Heart left ventricle (tissue), 16 donors: ENCODE results near the gene PPP1R26. TPM values are rescaled to one million over a fixed set of nuclear protein-coding genes. Genes with fewer than 3 reads are reported as not detected.

Experiments
- ATAC-seq, 4 donors: fragments of 200-7000 bp; cut with Tn5 transposase; one replicate each; pipeline ENCODE4 v1.9.1; 2020 to 2022; ENCODE audit warnings: moderate library complexity in 4 of 4, mild to moderate bottlenecking in 3 of 4, moderate number of reproducible peaks in 1 of 4
- DNase-seq, 5 donors: peaks; one replicate each; pipeline ENCODE4 v3.0.0-alpha.2; 2020
- H3K27ac ChIP-seq, 12 donors: fragments of 200-600 bp; sonication (generic) in 4 of 12; one replicate each; pipeline versions ENCODE4 v1.5.0 to v1.8.0; 2016 to 2022; ENCODE audit warnings: mild to moderate bottlenecking in 2 of 12
- H3K27me3 ChIP-seq, 9 donors: fragments of 200-600 bp; sonication (generic) in 2 of 9; one replicate each; pipeline versions ENCODE4 v1.5.1 to v1.8.0; 2016 to 2022; ENCODE audit warnings: mild to moderate bottlenecking in 3 of 9
- H3K36me3 ChIP-seq, 9 donors: fragments of 200-600 bp; sonication (generic) in 2 of 9; one replicate each; pipeline versions ENCODE4 v1.5.0 to v1.8.0; 2018 to 2022; ENCODE audit warnings: mild to moderate bottlenecking in 2 of 9
- H3K4me1 ChIP-seq, 12 donors: fragments of 200-600 bp; sonication (generic) in 4 of 12; one replicate each; pipeline versions ENCODE4 v1.5.0 to v1.8.0; 2016 to 2022; ENCODE audit warnings: mild to moderate bottlenecking in 3 of 12
- H3K4me3 ChIP-seq, 12 donors: fragments of 200-600 bp; sonication (generic) in 4 of 12; one replicate each; pipeline versions ENCODE4 v1.5.0 to v1.8.0; 2017 to 2022; ENCODE audit warnings: mild to moderate bottlenecking in 9 of 12, moderate library complexity in 4 of 12
- H3K9me3 ChIP-seq, 12 donors: fragments of 200-600 bp; sonication (generic) in 4 of 12; one replicate each; pipeline versions ENCODE4 v1.5.0 to v1.8.0; 2016 to 2022; ENCODE audit warnings: mild to moderate bottlenecking in 1 of 12
- CTCF ChIP-seq, 12 donors: fragments of 200-600 bp; sonication (generic) in 4 of 12; IDR thresholded peaks; one replicate each; pipeline versions ENCODE4 v1.5.0 to v1.8.0; 2018 to 2022; ENCODE audit warnings: antibody characterized with exemption in 12 of 12, mild to moderate bottlenecking in 5 of 12
- POLR2A ChIP-seq, 2 donors: fragments of 450-650 bp; IDR thresholded peaks; one replicate each; pipeline ENCODE4 v1.6.1; 2017; ENCODE audit warnings: antibody characterized with exemption in 2 of 2, mild to moderate bottlenecking in 2 of 2, moderate library complexity in 2 of 2
- WGBS, 4 donors: extraction: QIAGEN DNeasy Blood & Tissue Kit in 2 of 4; methylation state at CpG; one replicate each; pipeline versions ENCODE4 v1.1.5 to v1.1.7; 2013 to 2018; 5-methylcytosine and 5-hydroxymethylcytosine counted together
- intact Hi-C, 10 donors: fragments of 100-400 bp; cut with DNase I; formaldehyde crosslinking; loops; one replicate each; pipeline versions ENCODE4 v1.11.1 to v1.14.2; 2022
- polyA plus RNA-seq, 2 donors: library from polyadenylated mRNA; stranded (reverse); fragments of 200-250 nt; gene quantifications; one replicate each; pipeline ENCODE4 v1.2.3, GENCODE V29; 2013
- total RNA-seq, 9 donors: library from RNA; depleted of rRNA in 2 of 9; stranded (reverse); fragments of >200 nt in 2 of 9; fragmentation: NEBNext Ultra II Directional in 3 of 9; extraction: Animal tissue kit (Norgen Biotek cat#: 25700) in 3 of 9; gene quantifications; one replicate each; pipeline versions ENCODE4 v1.1.0 to v1.2.4, GENCODE V29; 2016 to 2023
- donor health status: ischemic (EF 13 %, LVEDD 7.1; RV severe dilation, severe dysfunction).
- donor health status: healthy with polysubstance abuse.
- donor health status: DM: no; HTN: yes; CAD: no.
- donor health status: DM: no; HTN: no; CAD: no.
- donor health status: ischemic (EF 25% LVEDD 6.9; RV normal size, moderate dysfunction).
- donor health status: ischemic (EF 25% LVEDD 5.7; RV mildly dilated, moderate dysfunction).
- donor health status: healthy.
- donor health status: DM: yes; HTN: yes; CAD: no.
- donor health status: ischemic (EF 35%, LVEDD 5.7; RV mildly dilated, moderate dysfunction).
- donor health status: nonischemic (EF 11% LVEDD 7.7; RV severe dilation, severe dysfunction).
- donor health status: DM: yes; HTN: yes; CAD: no.
- donor health status: PGD.
- donor health status: ischemic (EF 29% LVEDD 5.4; RV normal size, mild dysfunction).
- donor health status: nonischemic (EF 23%, LVEDD 6.1; RV moderate dilation, normal function).

PPP1R26 gene
- total and polyA plus RNA-seq, 11 donors: 13.2 to 30.1 (median 19.3) TPM

- TF ChIP-seq POLR2A (IDR thresholded peaks at IDR 0.05): no peak
- no peak for TF ChIP-seq CTCF (IDR thresholded peaks at IDR 0.05)
- peaks cover 0 to 27% (median 14%) of the 10 kb centered on the region in 12 donors for H3K4me1 ChIP-seq
- peak overlapping the region; percentile 59 to 96 (median 75) for H3K4me3 ChIP-seq
- intact Hi-C loops: no loop called here
- peak in 3 of 4 donors; percentile 46 to 66 (median 62) for ATAC-seq
- peak overlapping the region in 10 of 12 donors; percentile 43 to 84 (median 68) for H3K27ac ChIP-seq
- H3K36me3 ChIP-seq: peaks cover 0 to 17% (median 15%) of the 10 kb centered on the region in 9 donors
- WGBS, 4 donors: 1 to 2% (median 1%) methylated on average over 23 to 76 of the region's 76 CpGs
- no peaks in the 10 kb centered on the region for H3K27me3 ChIP-seq
- no peaks in the 10 kb centered on the region for H3K9me3 ChIP-seq
- peak in 2 of 5 donors; percentile 25 to 69 for DNase-seq
Observed at GRCh38 chr9:135480071-135480939, 723 bp downstream of the PPP1R26 start.

- DNase-seq (no peak), ATAC-seq (peak in 1 of 4 donors; percentile 2)
- intact Hi-C loops: no loop called here
- no peaks in the 10 kb centered on the region for H3K9me3 ChIP-seq
- peak overlapping the region; percentile 59 to 96 (median 75) for H3K4me3 ChIP-seq
- H3K27me3 ChIP-seq: no peaks in the 10 kb centered on the region
- TF ChIP-seq POLR2A (IDR thresholded peaks at IDR 0.05) (no peak), CTCF (IDR thresholded peaks at IDR 0.05) (no peak)
- H3K4me1 ChIP-seq: peaks cover 0 to 27% (median 14%) of the 10 kb centered on the region in 12 donors
- H3K27ac ChIP-seq: peak overlapping the region in 1 of 12 donors; percentile 84
- 48 to 58% (median 49%) methylated on average over 11 of the region's 11 CpGs for WGBS, 4 donors
- peaks cover 0 to 24% (median 20%) of the 10 kb centered on the region in 9 donors for H3K36me3 ChIP-seq
Observed at GRCh38 chr9:135480940-135481310, 1.3 kb downstream of the PPP1R26 start.

GRCh38 chr9:135482015-135482754 lies 2.6 kb downstream of the PPP1R26 start:
- DNase-seq (peak in 1 of 5 donors; percentile 0), ATAC-seq (no peak)
- H3K9me3 ChIP-seq: no peaks in the 10 kb centered on the region
- 71 to 76% (median 74%) methylated on average over 8 of the region's 8 CpGs for WGBS, 4 donors
- H3K27ac ChIP-seq: no peak overlapping the region
- H3K27me3 ChIP-seq: no peaks in the 10 kb centered on the region
- intact Hi-C loops: no loop called here
- TF ChIP-seq POLR2A (IDR thresholded peaks at IDR 0.05): no peak
- H3K4me1 ChIP-seq: peaks cover 0 to 27% (median 14%) of the 10 kb centered on the region in 12 donors
- no peak overlapping the region for H3K4me3 ChIP-seq
- peaks cover 0 to 36% (median 29%) of the 10 kb centered on the region in 9 donors for H3K36me3 ChIP-seq

- no peak for ATAC-seq
- Histone ChIP-seq H3K9me3 (no peaks in the 10 kb centered on the region), H3K27me3 (no peaks in the 10 kb centered on the region), H3K4me3 (no peak overlapping the region), H3K36me3 (peaks cover 0 to 55% (median 47%) of the 10 kb centered on the region in 9 donors), H3K4me1 (peaks cover 0 to 17% (median 9%) of the 10 kb centered on the region in 12 donors), H3K27ac (no peak overlapping the region)
- TF ChIP-seq CTCF (IDR thresholded peaks at IDR 0.05) (no peak), POLR2A (IDR thresholded peaks at IDR 0.05) (no peak)
- peak in 1 of 5 donors; percentile 57 for DNase-seq
- intact Hi-C loops: no loop called here
- whole genome bisulfite sequencing, 4 donors: 95 to 97% (median 96%) methylated on average over 41 to 47 of the region's 47 CpGs
Observed at GRCh38 chr9:135484460-135485277, 5.1 kb downstream of the PPP1R26 start.
